Fibroblast of skin of left biceps (primary cell): ENCODE measurements around the gene PALM3.

Experiments
- DNase-seq, 2 experiments: peaks; one replicate each; pipeline ENCODE4 v3.0.0-alpha.2; 2013; ENCODE audit warnings: low read depth in 2 of 2

PALM3 gene

GRCh38 chr19:14089662-14090508 lies 28.0 kb upstream of the PALM3 start:
- DNase-seq, result peak in 1 of 2 experiments; percentile 20

- DNase-seq, result no peak
Observed at GRCh38 chr19:14089412-14089661, 27.5 kb upstream of the PALM3 start.

- no peak for DNase-seq
Observed at GRCh38 chr19:14088634-14089411, 26.9 kb upstream of the PALM3 start.

GRCh38 chr19:14086098-14086497 lies 24.2 kb upstream of the PALM3 start:
- DNase-seq, result no peak

GRCh38 chr19:14085309-14085995 lies 23.6 kb upstream of the PALM3 start, which contains the start of gene C19orf67:
C19orf67 (minus strand) TSS chr19:14085783; CDS start chr19:14085627, 156 bp downstream.
- no peak for DNase-seq

- DNase-seq, result no peak
Observed at GRCh38 chr19:14082675-14082960, 20.7 kb upstream of the PALM3 start.

- DNase-seq, result no peak
Observed at GRCh38 chr19:14081797-14082674, 20.2 kb upstream of the PALM3 start.

GRCh38 chr19:14080887-14081796 lies 19.3 kb upstream of the PALM3 start:
- DNase-seq, result peak; percentile 99

- DNase-seq, result no peak
Observed at GRCh38 chr19:14078411-14078810, 16.5 kb upstream of the PALM3 start.

- no peak for DNase-seq
Observed at GRCh38 chr19:14073925-14074838, 12.3 kb upstream of the PALM3 start.

GRCh38 chr19:14073261-14073924 lies 11.5 kb upstream of the PALM3 start:
- peak; percentile 25 to 32 for DNase-seq

- no peak for DNase-seq
Observed at GRCh38 chr19:14072535-14073260, 10.8 kb upstream of the PALM3 start, which contains the start of gene MISP3. MISP3 (plus strand) TSS chr19:14072786; CDS start chr19:14073310, 524 bp downstream.

GRCh38 chr19:14070268-14071050 lies 8.6 kb upstream of the PALM3 start:
- DNase-seq, result no peak

- DNase-seq, result no peak
Observed at GRCh38 chr19:14066134-14066533, 4.3 kb upstream of the PALM3 start.

- DNase-seq, result no peak
Observed at GRCh38 chr19:14063105-14063504, 1.2 kb upstream of the PALM3 start.

- no peak for DNase-seq
Observed at GRCh38 chr19:14062558-14062855, 631 bp upstream of the PALM3 start.

GRCh38 chr19:14061081-14061749 lies 661 bp downstream of the PALM3 start:
- no peak for DNase-seq
